ENCODE results near the gene NOS3.

The NOS3 gene

DNA sequence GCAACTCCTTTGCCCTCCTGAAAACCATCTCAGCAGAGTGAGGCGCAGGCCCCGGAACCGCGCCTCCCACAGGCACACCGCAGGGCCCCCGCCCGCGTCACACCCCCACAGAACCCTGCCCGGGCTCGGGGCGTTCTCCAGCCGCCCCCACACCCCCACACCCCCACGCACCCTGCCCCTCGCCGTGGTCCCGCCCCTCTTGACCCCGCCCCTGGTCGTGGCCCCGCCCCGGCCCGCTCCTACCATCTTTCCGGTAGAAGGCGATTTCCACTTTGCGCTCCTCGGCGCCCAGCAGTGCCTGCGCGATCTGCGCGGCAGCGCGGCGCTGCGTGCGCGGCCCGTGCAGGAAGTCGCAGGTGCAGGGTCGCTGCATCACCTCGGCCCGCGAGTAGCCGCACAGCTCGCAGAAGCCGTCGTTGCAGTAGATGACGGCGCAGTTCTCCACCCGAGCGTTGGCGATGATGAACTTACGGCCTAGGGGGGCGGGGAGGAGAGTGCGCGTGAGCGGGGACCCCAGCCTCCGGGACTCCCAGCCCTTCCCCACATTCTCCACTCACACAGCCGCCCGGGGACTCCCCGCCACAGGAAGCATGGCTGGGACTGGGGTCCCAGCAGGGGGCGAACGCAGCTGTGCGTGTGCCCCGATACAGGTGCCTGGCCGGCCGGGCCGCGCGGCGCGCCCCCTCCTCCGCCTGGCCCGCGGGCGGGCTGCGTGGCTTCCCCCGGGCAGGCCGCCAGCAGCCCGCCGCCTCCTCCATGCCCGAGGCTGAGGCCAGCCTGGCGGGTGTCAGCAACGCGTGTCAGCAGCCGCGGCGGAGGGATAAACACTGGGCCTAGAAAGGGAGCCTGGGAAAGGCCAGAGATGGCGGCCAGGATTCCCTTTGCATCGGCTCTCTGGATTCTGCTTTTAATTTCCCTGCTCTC is 16.1 kb upstream of the NOS3 start (continued):
- TF ChIP-seq ZNF248 (tag by site-specific recombination; IDR thresholded peaks at IDR 0.05) (no peak), ZNF433 (tag by site-specific recombination; IDR thresholded peaks at IDR 0.05; ENCODE audit: low read depth) (no peak), ZNF776 (tag by site-specific recombination; IDR thresholded peaks at IDR 0.05; ENCODE audit: borderline replicate concordance) (no peak), GLIS2 (tag by site-specific recombination; IDR thresholded peaks at IDR 0.05) (peak; percentile 54; the same call in 1 of the 2 replicates), PRDM1 (tag by site-specific recombination; IDR thresholded peaks at IDR 0.05) (no peak), ZFP3 (tag by site-specific recombination; IDR thresholded peaks at IDR 0.05; ENCODE audit: low read depth) (no peak), HOXD13 (CRISPR knock-in tag; IDR thresholded peaks at IDR 0.05; ENCODE audit: borderline replicate concordance) (no peak), FEZF1 (tag by site-specific recombination; IDR thresholded peaks at IDR 0.05) (no peak), ZNF266 (tag by site-specific recombination; IDR thresholded peaks at IDR 0.05; ENCODE audit: low read depth) (no peak), ZNF654 (tag by site-specific recombination; IDR thresholded peaks at IDR 0.05; ENCODE audit: low read depth) (no peak), OVOL3 (tag by site-specific recombination; IDR thresholded peaks at IDR 0.05) (no peak), ZNF621 (tag by site-specific recombination; IDR thresholded peaks at IDR 0.05) (no peak), GFI1B (tag by site-specific recombination; IDR thresholded peaks at IDR 0.05) (no peak), KLF16 (tag by site-specific recombination; IDR thresholded peaks at IDR 0.05) (peak; percentile 78), ZNF169 (tag by site-specific recombination; IDR thresholded peaks at IDR 0.05) (no peak), SETDB1 (IDR thresholded peaks at IDR 0.05; ENCODE audit: insufficient read length, low read length) (no peak), EGR2 (tag by site-specific recombination; IDR thresholded peaks at IDR 0.05; ENCODE audit: low read depth) (peak; percentile 48), ZSCAN16 (tag by site-specific recombination; IDR thresholded peaks at IDR 0.05) (no peak), ZNF391 (tag by site-specific recombination; IDR thresholded peaks at IDR 0.05; ENCODE audit: borderline replicate concordance, low read depth) (no peak), ZNF510 (tag by site-specific recombination; IDR thresholded peaks at IDR 0.05; ENCODE audit: insufficient replicate concordance) (no peak), ZNF140 (tag by site-specific recombination; IDR thresholded peaks at IDR 0.05) (no peak), ZNF473 (tag by site-specific recombination; IDR thresholded peaks at IDR 0.05) (no peak), ZNF341 (tag by site-specific recombination; IDR thresholded peaks at IDR 0.05; ENCODE audit: low read depth) (no peak), ZXDB (tag by site-specific recombination; IDR thresholded peaks at IDR 0.05) (no peak; the same call in 1 of the 2 replicates), MEIS1 (CRISPR knock-in tag; IDR thresholded peaks at IDR 0.05; ENCODE audit: borderline replicate concordance) (no peak), ZFP69B (tag by site-specific recombination; IDR thresholded peaks at IDR 0.05) (no peak)
- TF ChIP-seq, protein P1, sequence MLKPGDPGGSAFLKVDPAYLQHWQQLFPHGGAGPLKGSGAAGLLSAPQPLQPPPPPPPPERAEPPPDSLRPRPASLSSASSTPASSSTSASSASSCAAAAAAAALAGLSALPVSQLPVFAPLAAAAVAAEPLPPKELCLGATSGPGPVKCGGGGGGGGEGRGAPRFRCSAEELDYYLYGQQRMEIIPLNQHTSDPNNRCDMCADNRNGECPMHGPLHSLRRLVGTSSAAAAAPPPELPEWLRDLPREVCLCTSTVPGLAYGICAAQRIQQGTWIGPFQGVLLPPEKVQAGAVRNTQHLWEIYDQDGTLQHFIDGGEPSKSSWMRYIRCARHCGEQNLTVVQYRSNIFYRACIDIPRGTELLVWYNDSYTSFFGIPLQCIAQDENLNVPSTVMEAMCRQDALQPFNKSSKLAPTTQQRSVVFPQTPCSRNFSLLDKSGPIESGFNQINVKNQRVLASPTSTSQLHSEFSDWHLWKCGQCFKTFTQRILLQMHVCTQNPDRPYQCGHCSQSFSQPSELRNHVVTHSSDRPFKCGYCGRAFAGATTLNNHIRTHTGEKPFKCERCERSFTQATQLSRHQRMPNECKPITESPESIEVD (tag by site-specific recombination; IDR thresholded peaks at IDR 0.05), result no peak
- TF ChIP-seq, protein P2, sequence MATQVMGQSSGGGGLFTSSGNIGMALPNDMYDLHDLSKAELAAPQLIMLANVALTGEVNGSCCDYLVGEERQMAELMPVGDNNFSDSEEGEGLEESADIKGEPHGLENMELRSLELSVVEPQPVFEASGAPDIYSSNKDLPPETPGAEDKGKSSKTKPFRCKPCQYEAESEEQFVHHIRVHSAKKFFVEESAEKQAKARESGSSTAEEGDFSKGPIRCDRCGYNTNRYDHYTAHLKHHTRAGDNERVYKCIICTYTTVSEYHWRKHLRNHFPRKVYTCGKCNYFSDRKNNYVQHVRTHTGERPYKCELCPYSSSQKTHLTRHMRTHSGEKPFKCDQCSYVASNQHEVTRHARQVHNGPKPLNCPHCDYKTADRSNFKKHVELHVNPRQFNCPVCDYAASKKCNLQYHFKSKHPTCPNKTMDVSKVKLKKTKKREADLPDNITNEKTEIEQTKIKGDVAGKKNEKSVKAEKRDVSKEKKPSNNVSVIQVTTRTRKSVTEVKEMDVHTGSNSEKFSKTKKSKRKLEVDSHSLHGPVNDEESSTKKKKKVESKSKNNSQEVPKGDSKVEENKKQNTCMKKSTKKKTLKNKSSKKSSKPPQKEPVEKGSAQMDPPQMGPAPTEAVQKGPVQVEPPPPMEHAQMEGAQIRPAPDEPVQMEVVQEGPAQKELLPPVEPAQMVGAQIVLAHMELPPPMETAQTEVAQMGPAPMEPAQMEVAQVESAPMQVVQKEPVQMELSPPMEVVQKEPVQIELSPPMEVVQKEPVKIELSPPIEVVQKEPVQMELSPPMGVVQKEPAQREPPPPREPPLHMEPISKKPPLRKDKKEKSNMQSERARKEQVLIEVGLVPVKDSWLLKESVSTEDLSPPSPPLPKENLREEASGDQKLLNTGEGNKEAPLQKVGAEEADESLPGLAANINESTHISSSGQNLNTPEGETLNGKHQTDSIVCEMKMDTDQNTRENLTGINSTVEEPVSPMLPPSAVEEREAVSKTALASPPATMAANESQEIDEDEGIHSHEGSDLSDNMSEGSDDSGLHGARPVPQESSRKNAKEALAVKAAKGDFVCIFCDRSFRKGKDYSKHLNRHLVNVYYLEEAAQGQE (tag by site-specific recombination; IDR thresholded peaks at IDR 0.05), result no peak
- TF ChIP-seq, protein P3, sequence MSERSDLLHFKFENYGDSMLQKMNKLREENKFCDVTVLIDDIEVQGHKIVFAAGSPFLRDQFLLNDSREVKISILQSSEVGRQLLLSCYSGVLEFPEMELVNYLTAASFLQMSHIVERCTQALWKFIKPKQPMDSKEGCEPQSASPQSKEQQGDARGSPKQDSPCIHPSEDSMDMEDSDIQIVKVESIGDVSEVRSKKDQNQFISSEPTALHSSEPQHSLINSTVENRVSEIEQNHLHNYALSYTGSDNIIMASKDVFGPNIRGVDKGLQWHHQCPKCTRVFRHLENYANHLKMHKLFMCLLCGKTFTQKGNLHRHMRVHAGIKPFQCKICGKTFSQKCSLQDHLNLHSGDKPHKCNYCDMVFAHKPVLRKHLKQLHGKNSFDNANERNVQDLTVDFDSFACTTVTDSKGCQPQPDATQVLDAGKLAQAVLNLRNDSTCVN (tag by site-specific recombination; optimal IDR thresholded peaks at IDR 0.05), result peak; percentile 97
- TF ChIP-seq, protein P4, sequence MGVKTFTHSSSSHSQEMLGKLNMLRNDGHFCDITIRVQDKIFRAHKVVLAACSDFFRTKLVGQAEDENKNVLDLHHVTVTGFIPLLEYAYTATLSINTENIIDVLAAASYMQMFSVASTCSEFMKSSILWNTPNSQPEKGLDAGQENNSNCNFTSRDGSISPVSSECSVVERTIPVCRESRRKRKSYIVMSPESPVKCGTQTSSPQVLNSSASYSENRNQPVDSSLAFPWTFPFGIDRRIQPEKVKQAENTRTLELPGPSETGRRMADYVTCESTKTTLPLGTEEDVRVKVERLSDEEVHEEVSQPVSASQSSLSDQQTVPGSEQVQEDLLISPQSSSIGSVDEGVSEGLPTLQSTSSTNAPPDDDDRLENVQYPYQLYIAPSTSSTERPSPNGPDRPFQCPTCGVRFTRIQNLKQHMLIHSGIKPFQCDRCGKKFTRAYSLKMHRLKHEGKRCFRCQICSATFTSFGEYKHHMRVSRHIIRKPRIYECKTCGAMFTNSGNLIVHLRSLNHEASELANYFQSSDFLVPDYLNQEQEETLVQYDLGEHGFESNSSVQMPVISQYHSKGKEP (tag by site-specific recombination; IDR thresholded peaks at IDR 0.05), result peak; percentile 89

Data from HEK293 (cell line).